Middle frontal gyrus (tissue), 1 donor: ENCODE data around the gene CTAGE4.
"Not testable (repeated sequence)": the region's sequence is repeated elsewhere in the genome, so short reads cannot be mapped to it uniquely, and the experiment has no call there.

Experiments
- DNase-seq: peaks from one replicate; pipeline ENCODE4 v3.0.0-alpha.2; 2015; ENCODE audit warnings: low spot score; ENCODE audit errors: extremely low spot score

CTAGE4 gene

GRCh38 chr7:144203086-144203485, 19.8 kb downstream of the CTAGE4 start:
- DNase-seq = not testable (repeated sequence)

DNA sequence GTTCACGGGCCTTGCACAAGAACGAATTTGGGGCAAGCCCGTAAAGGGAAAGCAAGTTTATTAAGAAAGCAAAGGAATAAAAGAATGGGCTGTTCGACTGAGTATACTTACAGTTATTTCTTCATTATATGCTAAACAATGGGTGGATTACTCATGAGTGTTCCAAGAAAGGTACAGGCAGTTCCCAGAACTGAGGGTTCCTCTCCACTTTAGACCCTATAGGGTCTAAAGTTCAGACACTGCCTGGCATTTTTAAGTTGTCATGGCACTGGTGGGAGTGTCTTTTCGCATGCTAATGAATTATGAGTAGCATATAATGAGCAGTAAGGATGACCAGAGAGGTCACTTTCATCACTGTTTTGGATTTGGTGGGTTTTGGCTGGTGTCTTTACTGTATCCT, 22.0 kb downstream of the CTAGE4 start:
- DNase-seq = not testable (repeated sequence)

DNA sequence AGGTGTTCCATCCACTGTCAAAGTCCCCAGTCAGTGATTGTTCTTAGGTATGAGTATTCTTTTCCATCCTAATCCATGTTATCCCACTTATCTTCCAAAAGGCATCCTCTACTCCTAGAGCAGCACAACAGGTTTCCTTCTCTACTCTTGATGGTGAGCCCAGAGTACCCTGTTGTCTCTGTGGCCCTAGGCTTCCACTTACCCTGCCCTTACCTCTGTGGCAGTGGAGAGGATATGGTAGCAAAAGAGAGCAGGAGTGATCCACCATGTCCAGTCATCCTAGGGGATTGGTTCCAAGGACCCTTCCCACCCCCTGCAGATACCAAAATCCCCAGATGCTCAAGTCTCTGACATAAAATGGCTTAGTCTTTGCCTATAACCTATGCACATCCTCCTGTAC, 33.9 kb downstream of the CTAGE4 start:
- not testable (repeated sequence) for DNase-seq

DNA sequence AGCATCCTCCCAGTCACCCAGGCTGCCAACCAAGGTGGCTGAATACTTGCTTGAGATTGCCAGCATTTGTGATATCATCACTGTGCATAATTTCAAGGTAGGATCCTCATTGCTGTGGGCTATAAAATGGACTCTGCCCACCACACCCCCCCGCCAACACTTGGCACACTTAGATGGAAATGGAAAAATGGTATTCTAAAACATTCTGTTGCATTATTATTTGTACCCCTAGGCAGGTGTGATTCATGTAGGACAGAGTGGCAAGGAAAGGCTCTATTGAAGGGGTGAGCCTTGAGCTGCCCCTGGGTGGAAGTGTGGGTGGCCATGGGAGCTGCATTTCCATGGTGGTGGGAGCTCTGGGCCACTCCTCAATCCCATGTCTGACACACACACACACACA, 35.3 kb downstream of the CTAGE4 start:
- DNase-seq = not testable (repeated sequence)

DNA sequence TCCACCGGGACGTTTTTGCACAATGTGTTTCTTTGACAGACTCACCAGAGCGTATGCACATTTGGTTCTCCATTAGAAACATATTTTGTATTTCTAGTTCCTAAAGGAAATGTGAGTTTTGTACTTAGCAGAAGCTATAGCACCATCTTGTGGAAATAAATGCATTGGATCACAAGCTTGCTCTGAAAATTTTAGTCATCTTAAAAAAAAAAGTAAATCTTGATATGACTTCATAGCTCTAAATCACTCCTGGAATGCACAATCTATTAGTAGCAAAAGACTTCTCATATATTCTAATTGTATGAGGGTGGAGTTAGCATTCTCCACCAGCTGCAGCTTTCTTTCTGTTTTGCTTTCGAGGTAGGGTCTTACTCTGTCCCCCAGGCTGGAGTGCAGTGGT, 35.9 kb downstream of the CTAGE4 start:
- not testable (repeated sequence) for DNase-seq

DNA sequence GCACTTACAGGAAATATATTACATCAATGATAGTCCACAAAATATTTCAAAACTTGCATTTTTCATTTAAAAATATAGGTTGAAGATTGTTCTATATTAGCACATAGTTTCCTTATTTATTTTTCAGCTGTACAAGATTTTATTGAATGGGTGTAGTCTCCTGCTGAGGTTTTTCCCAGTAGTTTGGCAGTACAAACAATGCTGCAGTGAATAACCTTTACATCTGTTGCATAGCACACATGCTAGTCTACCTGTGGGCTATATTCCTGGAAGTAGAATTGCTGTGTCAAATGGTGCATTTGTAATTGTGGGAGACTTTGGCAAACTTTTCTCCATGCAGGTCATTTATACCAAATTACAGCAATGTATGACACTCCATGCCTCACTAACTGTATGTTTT, 37.3 kb downstream of the CTAGE4 start:
- not testable (repeated sequence) for DNase-seq

DNA sequence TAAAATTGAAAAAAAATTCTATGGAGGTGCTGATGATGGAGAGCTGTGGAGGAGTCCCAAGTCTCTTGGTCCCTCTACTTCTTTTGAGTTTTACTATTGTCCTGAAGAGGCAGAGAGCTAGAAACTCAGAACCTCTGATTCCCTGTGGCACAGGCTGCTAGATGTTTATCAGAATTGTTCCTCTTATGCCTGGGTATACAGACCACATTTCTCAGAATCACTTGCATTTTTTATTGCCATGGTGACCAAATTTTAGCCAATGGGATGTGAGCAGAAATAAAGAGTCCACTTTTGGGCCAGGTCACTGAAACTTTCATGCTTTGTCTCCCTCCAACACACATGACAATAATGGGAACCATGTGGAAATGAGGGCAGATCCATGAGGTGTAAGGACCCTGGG, 40.4 kb downstream of the CTAGE4 start:
- DNase-seq = not testable (repeated sequence)

GRCh38 chr7:144226866-144227265, 43.6 kb downstream of the CTAGE4 start:
- DNase-seq = not testable (repeated sequence)

GRCh38 chr7:144228810-144229209, 45.5 kb downstream of the CTAGE4 start:
- not testable (repeated sequence) for DNase-seq

GRCh38 chr7:144231027-144231426, 47.8 kb downstream of the CTAGE4 start:
- not testable (repeated sequence) for DNase-seq

GRCh38 chr7:144233039-144233438, 49.8 kb downstream of the CTAGE4 start:
- not testable (repeated sequence) for DNase-seq
